Endothelial cell (in vitro differentiated cells): Measurements from ENCODE around the gene ATAD1. TPM values are rescaled to one million over a fixed set of nuclear protein-coding genes. Genes with fewer than 3 reads are reported as not detected.
A peak's percentile ranks its signal among the peaks of the same experiment; 100 is the strongest.

Experiments used
- DNase-seq: peaks from one replicate; pipeline ENCODE4 v3.0.0; 2021; ENCODE audit warnings: low spot score
- H3K27ac Mint-ChIP-seq: one replicate; pipeline ENCODE4 v1.8.0; 2021; ENCODE audit warnings: mixed read lengths, inconsistent platforms; ENCODE audit not compliant: unreplicated experiment
- H3K27me3 Mint-ChIP-seq: one replicate; pipeline ENCODE4 v1.8.0; 2021; ENCODE audit warnings: mild to moderate bottlenecking, moderate library complexity, mixed read lengths, inconsistent platforms; ENCODE audit not compliant: unreplicated experiment
- H3K36me3 Mint-ChIP-seq: one replicate; pipeline ENCODE4 v1.8.0; 2021; ENCODE audit warnings: mild to moderate bottlenecking, low read depth, mixed read lengths, inconsistent platforms; ENCODE audit not compliant: unreplicated experiment
- H3K4me1 Mint-ChIP-seq: one replicate; pipeline ENCODE4 v1.8.0; 2021; ENCODE audit warnings: mild to moderate bottlenecking, mixed read lengths, inconsistent platforms; ENCODE audit not compliant: unreplicated experiment
- H3K4me3 Mint-ChIP-seq: one replicate; pipeline ENCODE4 v1.8.0; 2021; ENCODE audit warnings: mild to moderate bottlenecking, mixed read lengths, inconsistent platforms; ENCODE audit not compliant: unreplicated experiment
- H3K9me3 Mint-ChIP-seq: one replicate; pipeline ENCODE4 v1.8.0; 2021; ENCODE audit warnings: mixed read lengths, inconsistent platforms; ENCODE audit not compliant: unreplicated experiment
- total RNA-seq: library from RNA; stranded (reverse); fragmentation: NEBNext Ultra II Directional; extraction: Animal tissue kit (Norgen Biotek cat#: 25700); gene quantifications from one replicate; pipeline ENCODE4 v1.2.1, GENCODE V29; 2021; ENCODE audit not compliant: unreplicated experiment
- TF ChIP-seq, protein P1 (sequence below): fragments of 200-600 bp; sonication (generic); IDR thresholded peaks from one replicate; pipeline ENCODE4 v1.5.0; 2021; ENCODE audit warnings: antibody characterized with exemption; ENCODE audit not compliant: unreplicated experiment

ATAD1 gene
- total RNA-seq, 1 donor from 2014 or later, result 38.0 TPM

GRCh38 chr10:87703771-87704170 lies 114.3 kb downstream of the ATAD1 start:
- Mint-ChIP-seq H3K9me3 (no peaks in the 10 kb centered on the region), H3K4me1 (no peaks in the 10 kb centered on the region), H3K36me3 (peaks cover 4% of the 10 kb centered on the region), H3K4me3 (no peak overlapping the region), H3K27me3 (no peaks in the 10 kb centered on the region), H3K27ac (no peak overlapping the region)
- TF ChIP-seq, protein P1, sequence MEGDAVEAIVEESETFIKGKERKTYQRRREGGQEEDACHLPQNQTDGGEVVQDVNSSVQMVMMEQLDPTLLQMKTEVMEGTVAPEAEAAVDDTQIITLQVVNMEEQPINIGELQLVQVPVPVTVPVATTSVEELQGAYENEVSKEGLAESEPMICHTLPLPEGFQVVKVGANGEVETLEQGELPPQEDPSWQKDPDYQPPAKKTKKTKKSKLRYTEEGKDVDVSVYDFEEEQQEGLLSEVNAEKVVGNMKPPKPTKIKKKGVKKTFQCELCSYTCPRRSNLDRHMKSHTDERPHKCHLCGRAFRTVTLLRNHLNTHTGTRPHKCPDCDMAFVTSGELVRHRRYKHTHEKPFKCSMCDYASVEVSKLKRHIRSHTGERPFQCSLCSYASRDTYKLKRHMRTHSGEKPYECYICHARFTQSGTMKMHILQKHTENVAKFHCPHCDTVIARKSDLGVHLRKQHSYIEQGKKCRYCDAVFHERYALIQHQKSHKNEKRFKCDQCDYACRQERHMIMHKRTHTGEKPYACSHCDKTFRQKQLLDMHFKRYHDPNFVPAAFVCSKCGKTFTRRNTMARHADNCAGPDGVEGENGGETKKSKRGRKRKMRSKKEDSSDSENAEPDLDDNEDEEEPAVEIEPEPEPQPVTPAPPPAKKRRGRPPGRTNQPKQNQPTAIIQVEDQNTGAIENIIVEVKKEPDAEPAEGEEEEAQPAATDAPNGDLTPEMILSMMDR, result no peak
- no peak for DNase-seq

DNA sequence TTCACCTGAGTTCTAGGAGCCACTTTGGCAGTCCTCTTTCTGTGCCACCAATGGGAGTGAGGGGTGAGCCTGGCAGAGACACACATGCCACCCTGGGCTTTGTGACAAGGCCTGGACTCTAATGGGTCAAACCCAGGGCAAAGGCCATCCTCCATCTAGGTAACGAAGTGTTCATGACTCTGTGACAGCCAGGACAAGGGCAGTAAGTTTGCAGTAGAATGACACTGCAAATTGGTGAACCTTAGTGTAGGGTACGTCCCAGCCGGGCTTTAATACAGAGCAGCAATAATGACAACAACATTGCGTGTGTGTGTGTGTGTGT lies 115.1 kb downstream of the ATAD1 start:
- TF ChIP-seq, protein P1, result no peak
- Mint-ChIP-seq H3K4me1 (no peaks in the 10 kb centered on the region), H3K27me3 (no peaks in the 10 kb centered on the region), H3K9me3 (no peaks in the 10 kb centered on the region), H3K4me3 (no peak overlapping the region), H3K27ac (no peak overlapping the region), H3K36me3 (peaks cover 4% of the 10 kb centered on the region)
- DNase-seq, result no peak

DNA sequence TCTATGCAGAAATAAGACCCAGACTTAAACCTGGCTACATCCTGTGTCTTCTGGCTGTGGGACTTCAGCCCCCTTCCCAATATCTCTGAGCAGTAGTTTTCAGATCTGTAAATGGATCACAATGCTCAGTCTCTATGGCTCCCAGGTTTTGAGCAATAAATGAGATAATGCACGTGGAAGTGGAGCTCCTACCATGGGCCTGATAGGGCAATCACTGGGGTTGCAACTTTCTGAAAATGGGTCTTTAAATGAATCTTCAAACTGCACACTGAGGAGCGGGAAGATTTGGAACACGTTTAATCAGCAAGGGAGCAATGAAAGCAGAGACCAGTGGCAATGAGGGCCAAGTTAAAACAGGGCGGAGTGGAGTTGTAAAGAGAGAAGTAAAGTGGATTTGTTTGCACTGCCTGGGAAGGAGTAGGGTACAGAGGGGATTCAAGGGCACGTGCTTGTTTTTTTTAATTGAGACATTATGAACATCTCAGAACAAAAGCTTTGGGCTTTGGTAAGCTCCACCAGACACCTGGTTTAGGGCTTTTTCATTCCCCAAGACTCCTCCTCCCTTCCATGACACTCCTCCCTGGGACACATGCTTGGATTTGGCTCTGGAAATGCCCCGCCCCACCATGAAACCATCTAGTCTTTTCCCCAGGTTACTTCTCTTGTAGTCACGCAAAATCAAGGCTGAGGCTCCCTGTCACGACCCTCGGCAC lies 115.6 kb downstream of the ATAD1 start:
- Mint-ChIP-seq H3K9me3 (no peaks in the 10 kb centered on the region), H3K27ac (peak overlapping the region; percentile 70), H3K4me3 (peak overlapping the region; percentile 44), H3K4me1 (no peaks in the 10 kb centered on the region), H3K27me3 (no peaks in the 10 kb centered on the region), H3K36me3 (peaks cover 4% of the 10 kb centered on the region)
- TF ChIP-seq, protein P1, result no peak
- DNase-seq, result no peak

Other genes with a start within 250 kb of the ATAD1 start
- gene PAPSS2, start 158.3 kb downstream of the ATAD1 start, total RNA-seq, result 31.0 TPM
- 0.74 TPM for gene KLLN, start 45.3 kb upstream of the ATAD1 start, total RNA-seq
- gene PTEN, start 45.4 kb upstream of the ATAD1 start, total RNA-seq, result 71.0 TPM